Spleen (tissue), 11 donors: Measurements from ENCODE around the gene METTL6. TPM values are rescaled to one million over a fixed set of nuclear protein-coding genes. Genes with fewer than 3 reads are reported as not detected.
A peak's percentile ranks its signal among the peaks of the same experiment; 100 is the strongest.

ENCODE experiments used
- DNase-seq: peaks from one replicate; pipeline ENCODE4 v3.0.0-alpha.2; 2020
- H3K27ac ChIP-seq, 8 donors: fragments of 200-600 bp; sonication (generic) in 7 of 8; 1 replicate in 4 of 8; 2 replicates in 4 of 8; pipeline versions ENCODE4 v1.5.0 to v1.8.0; 2016 to 2021; ENCODE audit warnings: inconsistent platforms in 4 of 8, mild to moderate bottlenecking in 4 of 8, moderate library complexity in 1 of 8
- H3K27me3 ChIP-seq, 7 donors: fragments of 200-600 bp; sonication (generic) in 6 of 7; replicated peaks in 1 of 7; 1 replicate in 4 of 7; 2 replicates in 3 of 7; pipeline versions ENCODE4 v1.5.0 to v1.8.0; 2016 to 2021; ENCODE audit warnings: inconsistent platforms in 3 of 7, mild to moderate bottlenecking in 1 of 7
- H3K36me3 ChIP-seq, 6 donors: fragments of 200-600 bp; sonication (generic) in 5 of 6; 1 replicate in 4 of 6; 2 replicates in 2 of 6; pipeline versions ENCODE4 v1.5.0 to v1.8.0; 2016 to 2021; ENCODE audit warnings: inconsistent platforms in 2 of 6
- H3K4me1 ChIP-seq, 6 donors: fragments of 200-600 bp; sonication (generic) in 5 of 6; 1 replicate in 3 of 6; 2 replicates in 3 of 6; pipeline versions ENCODE4 v1.5.0 to v1.8.0; 2016 to 2021; ENCODE audit warnings: inconsistent platforms in 3 of 6
- H3K4me3 ChIP-seq, 8 donors: fragments of 200-600 bp; sonication (generic) in 7 of 8; 1 replicate in 4 of 8; 2 replicates in 4 of 8; pipeline versions ENCODE4 v1.5.0 to v1.8.0; 2016 to 2021; ENCODE audit warnings: inconsistent platforms in 4 of 8, mild to moderate bottlenecking in 4 of 8, moderate library complexity in 2 of 8
- H3K9me3 ChIP-seq, 8 donors: fragments of 200-600 bp; sonication (generic) in 7 of 8; 1 replicate in 4 of 8; 2 replicates in 4 of 8; pipeline versions ENCODE4 v1.5.0 to v1.8.0; 2016 to 2021; ENCODE audit warnings: inconsistent platforms in 4 of 8
- POLR2A ChIP-seq, 3 donors: fragments of 450-650 bp; IDR thresholded peaks; one replicate each; pipeline ENCODE4 v1.5.1; 2017; ENCODE audit warnings: antibody characterized with exemption in 3 of 3, mild to moderate bottlenecking in 1 of 3
- POLR2AphosphoS5 ChIP-seq, 3 donors: sonication (generic); formaldehyde crosslinking; IDR thresholded peaks; one replicate each; pipeline ENCODE4 v1.5.1; 2017; ENCODE audit warnings: antibody characterized with exemption in 3 of 3
- WGBS, 5 donors: extraction: QIAGEN DNeasy Blood & Tissue Kit in 3 of 5; methylation state at CpG; one replicate each; pipeline versions ENCODE4 v1.1.5 to v1.1.7; 2013 to 2018; 5-methylcytosine and 5-hydroxymethylcytosine counted together
- intact Hi-C: fragments of 100-400 bp; cut with DNase I; formaldehyde crosslinking; loops from one replicate; pipeline ENCODE4 v1.15.0; 2023; ENCODE audit warnings: low total_unique reads
- polyA plus RNA-seq, 3 donors: library from polyadenylated mRNA; stranded (reverse); fragments of 200-250 nt; gene quantifications; one replicate each; pipeline ENCODE4 v1.2.1, GENCODE V29; 2013
- small RNA-seq, 4 donors: library from RNA; depleted of rRNA; stranded (forward); fragments of <200 nt; gene quantifications; one replicate each; pipeline ENCODE3, GENCODE V24; 2016
- total RNA-seq, 7 donors: library from RNA; depleted of rRNA in 3 of 7; stranded (reverse); fragments of >200 nt in 3 of 7; fragmentation: NEBNext Ultra II Directional in 4 of 7; extraction: Animal tissue kit (Norgen Biotek cat#: 25700) in 4 of 7; gene quantifications; one replicate each; pipeline versions ENCODE4 v1.1.0 to v1.2.1, GENCODE V29; 2016 to 2021
- TF ChIP-seq, protein P1 (sequence below), 11 experiments: fragments of 200-600 bp in 7 of 11; fragments of 450-650 bp in 4 of 11; sonication (generic) in 4 of 11; IDR thresholded peaks in 8 of 11; conservative IDR thresholded peaks in 3 of 11; 1 replicate in 7 of 11; 2 replicates in 4 of 11; pipeline versions ENCODE4 v1.4.0 to v1.8.0; 2016 to 2021; ENCODE audit warnings: antibody characterized with exemption in 11 of 11, inconsistent platforms in 4 of 11, mild to moderate bottlenecking in 1 of 11
- donor health status: healthy with polysubstance abuse.
- donor health status: DM: no; HTN: no; CAD: no; lungs with moderate emphysema.
- donor health status: DM: no; HTN: no; CAD: no.
- donor health status: Bipolar disorder and iron deficiency.
- donor health status: healthy.
- donor health status: DM: no; HTN: no; CAD: no.
- donor health status: DM: yes; HTN: yes; CAD: no.

The METTL6 gene
- total and polyA plus RNA-seq, 10 donors = 6.4 to 18.8 (median 14.2) TPM

GRCh38 chr3:15361494-15362214 is 65.7 kb downstream of the METTL6 start:
- TF ChIP-seq POLR2AphosphoS5 (IDR thresholded peaks at IDR 0.05) (peak in 1 of 3 donors; percentile 30), POLR2A (IDR thresholded peaks at IDR 0.05) (no peak)
- peak overlapping the region in 1 of 8 donors; percentile 4 for H3K4me3 ChIP-seq
- no peaks in the 10 kb centered on the region for H3K27me3 ChIP-seq
- 32 to 46% (median 37%) methylated on average over 11 of the region's 11 CpGs for WGBS, 5 donors
- no peaks in the 10 kb centered on the region for H3K9me3 ChIP-seq
- peak overlapping the region; percentile 72 to 90 (median 81) for H3K27ac ChIP-seq
- intact Hi-C loops = no loop called here
- peaks cover 20 to 46% (median 33%) of the 10 kb centered on the region in 6 donors for H3K4me1 ChIP-seq
- no peaks in the 10 kb centered on the region for H3K36me3 ChIP-seq
- DNase-seq = peak; percentile 79

DNA sequence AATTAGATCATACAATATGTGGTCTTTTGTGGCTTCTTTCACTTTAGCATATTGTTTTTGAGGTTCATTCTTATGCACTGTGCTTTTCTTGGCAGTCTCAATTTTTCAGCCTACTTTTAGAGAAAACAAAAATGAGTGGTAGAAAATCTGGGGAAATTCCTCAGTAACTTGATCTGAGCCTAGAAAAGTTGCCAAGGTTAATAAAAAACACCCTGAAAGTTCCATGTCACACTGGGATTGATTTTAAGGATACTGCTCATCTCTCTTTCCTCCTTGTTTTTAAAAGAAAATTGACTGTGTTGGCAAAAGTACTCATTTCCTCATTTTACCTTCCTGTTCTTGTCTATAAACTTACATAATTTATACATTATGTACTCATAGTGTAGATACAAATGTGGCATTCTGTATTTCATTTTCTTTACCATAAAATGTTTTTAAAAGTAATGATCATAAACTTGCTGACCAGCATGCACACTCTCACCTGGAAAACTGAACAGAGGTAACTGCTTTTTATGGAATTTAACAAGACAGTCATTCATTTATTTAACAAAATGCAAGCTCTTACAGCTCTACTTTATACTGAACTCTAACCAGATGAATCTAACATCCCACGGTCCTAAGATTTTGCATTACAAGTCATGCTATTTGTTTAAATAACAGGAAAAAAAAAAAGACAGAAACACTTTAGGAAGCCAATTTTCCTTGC is 66.4 kb downstream of the METTL6 start:
- intact Hi-C loops = no loop called here
- peak overlapping the region in 1 of 8 donors; percentile 4 for H3K4me3 ChIP-seq
- no peaks in the 10 kb centered on the region for H3K9me3 ChIP-seq
- no peaks in the 10 kb centered on the region for H3K36me3 ChIP-seq
- no peak for TF ChIP-seq POLR2AphosphoS5 (IDR thresholded peaks at IDR 0.05)
- TF ChIP-seq, protein P1, sequence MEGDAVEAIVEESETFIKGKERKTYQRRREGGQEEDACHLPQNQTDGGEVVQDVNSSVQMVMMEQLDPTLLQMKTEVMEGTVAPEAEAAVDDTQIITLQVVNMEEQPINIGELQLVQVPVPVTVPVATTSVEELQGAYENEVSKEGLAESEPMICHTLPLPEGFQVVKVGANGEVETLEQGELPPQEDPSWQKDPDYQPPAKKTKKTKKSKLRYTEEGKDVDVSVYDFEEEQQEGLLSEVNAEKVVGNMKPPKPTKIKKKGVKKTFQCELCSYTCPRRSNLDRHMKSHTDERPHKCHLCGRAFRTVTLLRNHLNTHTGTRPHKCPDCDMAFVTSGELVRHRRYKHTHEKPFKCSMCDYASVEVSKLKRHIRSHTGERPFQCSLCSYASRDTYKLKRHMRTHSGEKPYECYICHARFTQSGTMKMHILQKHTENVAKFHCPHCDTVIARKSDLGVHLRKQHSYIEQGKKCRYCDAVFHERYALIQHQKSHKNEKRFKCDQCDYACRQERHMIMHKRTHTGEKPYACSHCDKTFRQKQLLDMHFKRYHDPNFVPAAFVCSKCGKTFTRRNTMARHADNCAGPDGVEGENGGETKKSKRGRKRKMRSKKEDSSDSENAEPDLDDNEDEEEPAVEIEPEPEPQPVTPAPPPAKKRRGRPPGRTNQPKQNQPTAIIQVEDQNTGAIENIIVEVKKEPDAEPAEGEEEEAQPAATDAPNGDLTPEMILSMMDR (IDR thresholded peaks at IDR 0.05 in 8 of 11, conservative IDR thresholded peaks at IDR 0.05 in 3 of 11) = no peak
- TF ChIP-seq POLR2A (IDR thresholded peaks at IDR 0.05) = no peak
- peak overlapping the region; percentile 42 to 90 (median 81) for H3K27ac ChIP-seq
- DNase-seq = no peak
- WGBS, 5 donors = 32 to 50% (median 44%) methylated on average over 1 of the region's 1 CpG
- H3K4me1 ChIP-seq = peaks cover 27 to 53% (median 40%) of the 10 kb centered on the region in 6 donors
- H3K27me3 ChIP-seq = no peaks in the 10 kb centered on the region

Small RNAs within 50 kb of the gene (small RNA-seq; reads per million reads assigned to genes)
- gene HMGN2P7 (0 reads per million in 4 donors), gene RNU6-1024P (0 reads per million in 4 donors)

Other genes with a start within 250 kb of the METTL6 start
- 10 to 100 TPM; 42.2 to 72.3 (median 49.9) TPM for gene CAPN7, start 221.3 kb downstream of the METTL6 start, total RNA-seq
- gene CAPN7, start 221.3 kb downstream of the METTL6 start, polyA plus RNA-seq = 10 to 100 TPM; 10.8 to 13.6 (median 11.2) TPM
- 10 to 100 TPM; 46.6 to 75.0 (median 62.3) TPM for gene SH3BP5, start 95.0 kb downstream of the METTL6 start, total RNA-seq
- gene SH3BP5, start 95.0 kb downstream of the METTL6 start, polyA plus RNA-seq = 10 to 100 TPM; 36.4 to 46.0 (median 39.7) TPM
- gene EAF1, start 54 bp upstream of the METTL6 start, total RNA-seq = 10 to 100 TPM; 21.7 to 40.8 (median 28.4) TPM
- gene EAF1, start 54 bp upstream of the METTL6 start, polyA plus RNA-seq = 1 to 10 TPM; 3.0 to 7.0 (median 4.0) TPM
- 10 to 100 TPM in 1 of 7 donors, 1 to 10 TPM in 6; 5.4 to 29.8 (median 7.1) TPM for gene COLQ, start 94.2 kb upstream of the METTL6 start, total RNA-seq
- 1 to 10 TPM; 1.9 to 6.3 (median 3.2) TPM for gene COLQ, start 94.2 kb upstream of the METTL6 start, polyA plus RNA-seq
- 10 to 100 TPM; 19.6 to 30.1 (median 25.5) TPM for gene HACL1, start 174.0 kb upstream of the METTL6 start, total RNA-seq
- 10 to 100 TPM; 18.2 to 22.4 (median 19.0) TPM for gene HACL1, start 174.0 kb upstream of the METTL6 start, polyA plus RNA-seq
- 10 to 100 TPM; 13.3 to 43.7 (median 23.9) TPM for gene BTD, start 174.2 kb upstream of the METTL6 start, total RNA-seq
- gene BTD, start 174.2 kb upstream of the METTL6 start, polyA plus RNA-seq = 1 to 10 TPM; 3.9 to 6.3 (median 6.0) TPM